NCI-H69 (cell line): ENCODE results near the gene TMEM80.
"Not testable (repeated sequence)": the region's sequence is repeated elsewhere in the genome, so short reads cannot be mapped to it uniquely, and the experiment has no call there.

Experiments
- DNase-seq: peaks from one replicate; lab custom pipeline; 2025; lab: John Stamatoyannopoulos, UW

Gene TMEM80

GRCh38 chr11:695538-696248 is at the start of gene TMEM80:
Gene TMEM80, plus strand, starts transcription at chr11:695816. Its CDS starts 12 bp downstream, at chr11:695828.
- peak; percentile 99 for DNase-seq

GRCh38 chr11:646214-646613 is 49.4 kb upstream of the TMEM80 start:
- DNase-seq, result no peak

DNA sequence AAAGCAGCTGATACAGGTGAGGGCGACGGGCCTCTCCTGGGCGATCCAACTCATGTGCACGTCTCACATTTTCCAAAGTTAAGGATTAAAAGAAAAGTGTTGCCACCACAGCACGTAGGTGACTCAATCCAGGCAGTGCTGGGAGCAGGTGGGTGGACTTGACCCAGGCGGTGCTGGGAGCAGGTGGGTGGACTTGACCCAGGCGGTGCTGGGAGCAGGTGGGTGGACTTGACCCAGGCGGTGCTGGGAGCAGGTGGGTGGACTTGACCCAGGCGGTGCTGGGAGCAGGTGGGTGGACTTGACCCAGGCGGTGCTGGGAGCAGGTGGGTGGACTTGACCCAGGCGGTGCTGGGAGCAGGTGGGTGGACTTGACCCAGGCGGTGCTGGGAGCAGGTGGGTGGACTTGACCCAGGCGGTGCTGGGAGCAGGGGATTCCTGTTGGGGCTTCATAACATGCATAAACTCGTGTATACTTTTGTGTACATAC is 47.9 kb upstream of the TMEM80 start:
- not testable (repeated sequence) for DNase-seq

- DNase-seq, result no peak
Measured at GRCh38 chr11:650482-650881, 45.1 kb upstream of the TMEM80 start.

DNA sequence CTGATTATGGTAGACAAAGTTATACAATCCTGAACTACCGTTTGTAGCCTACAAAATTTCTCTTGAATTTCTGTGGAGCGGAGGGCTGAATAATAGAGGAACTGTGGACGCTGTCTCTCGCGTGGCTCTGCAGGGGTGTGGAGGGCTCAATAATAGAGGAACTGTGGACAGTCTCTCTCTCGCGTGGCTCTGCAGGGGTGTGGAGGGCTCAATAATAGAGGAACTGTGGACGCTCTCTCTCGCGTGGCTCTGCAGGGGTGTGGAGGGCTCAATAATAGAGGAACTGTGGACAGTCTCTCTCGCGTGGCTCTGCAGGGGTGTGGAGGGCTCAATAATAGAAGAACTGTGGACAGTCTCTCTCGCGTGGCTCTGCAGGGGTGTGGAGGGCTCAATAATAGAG is 42.5 kb upstream of the TMEM80 start:
- DNase-seq, result not testable (repeated sequence)

DNA sequence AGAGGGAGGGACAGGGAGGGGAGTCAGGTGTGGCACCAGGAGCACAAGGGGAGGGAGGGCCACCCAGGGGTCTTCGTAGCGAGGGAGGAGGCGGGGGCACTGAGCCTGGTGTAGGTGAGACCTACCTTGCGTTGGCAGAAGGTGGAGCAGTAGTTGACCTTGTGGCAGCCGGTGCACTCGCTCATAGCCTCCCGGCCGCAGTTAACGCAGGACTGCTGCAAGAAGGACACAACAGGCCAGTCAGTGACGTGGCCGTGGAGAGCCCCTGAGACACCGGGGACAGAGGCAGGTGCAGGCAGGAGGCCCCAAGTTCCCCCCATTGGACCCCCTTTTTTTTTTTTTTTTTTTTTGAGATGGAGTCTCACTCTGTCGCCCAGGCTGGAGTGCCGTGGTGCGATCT is 41.8 kb upstream of the TMEM80 start:
- DNase-seq, result no peak

- not testable (repeated sequence) for DNase-seq
Measured at GRCh38 chr11:654444-654843, 41.2 kb upstream of the TMEM80 start.

GRCh38 chr11:655036-655726 is 40.4 kb upstream of the TMEM80 start:
- DNase-seq, result no peak

- no peak for DNase-seq
Measured at GRCh38 chr11:656426-656825, 39.2 kb upstream of the TMEM80 start.

DNA sequence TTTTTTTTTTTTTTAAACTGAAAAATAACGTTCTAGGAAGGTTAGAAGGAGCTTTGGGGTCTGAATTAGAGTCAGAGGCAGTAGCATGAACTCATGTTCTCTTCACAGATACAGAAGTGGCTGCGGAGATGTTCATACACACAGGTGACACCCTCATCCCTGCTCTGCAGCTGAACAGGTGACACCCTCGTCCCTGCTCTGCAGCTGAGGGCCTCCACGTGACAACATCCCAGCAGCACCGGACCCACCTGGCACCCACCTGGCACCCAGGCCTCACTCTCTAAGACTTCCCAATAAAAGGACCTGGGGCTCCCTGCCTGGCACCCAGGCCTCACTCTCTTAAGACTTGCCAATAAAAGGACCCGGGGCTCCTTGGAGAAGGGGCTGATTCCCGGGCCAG is 38.8 kb upstream of the TMEM80 start:
- no peak for DNase-seq

GRCh38 chr11:657691-658126 is 37.9 kb upstream of the TMEM80 start:
- DNase-seq, result no peak

- no peak for DNase-seq
Measured at GRCh38 chr11:659532-660085, 36.0 kb upstream of the TMEM80 start.

- no peak for DNase-seq
Measured at GRCh38 chr11:660281-660680, 35.3 kb upstream of the TMEM80 start.

GRCh38 chr11:660681-661444 is 34.8 kb upstream of the TMEM80 start:
- DNase-seq, result no peak

GRCh38 chr11:662689-663274 is 32.8 kb upstream of the TMEM80 start:
- DNase-seq, result peak; percentile 44

- DNase-seq, result no peak
Measured at GRCh38 chr11:665062-665703, 30.4 kb upstream of the TMEM80 start.

DNA sequence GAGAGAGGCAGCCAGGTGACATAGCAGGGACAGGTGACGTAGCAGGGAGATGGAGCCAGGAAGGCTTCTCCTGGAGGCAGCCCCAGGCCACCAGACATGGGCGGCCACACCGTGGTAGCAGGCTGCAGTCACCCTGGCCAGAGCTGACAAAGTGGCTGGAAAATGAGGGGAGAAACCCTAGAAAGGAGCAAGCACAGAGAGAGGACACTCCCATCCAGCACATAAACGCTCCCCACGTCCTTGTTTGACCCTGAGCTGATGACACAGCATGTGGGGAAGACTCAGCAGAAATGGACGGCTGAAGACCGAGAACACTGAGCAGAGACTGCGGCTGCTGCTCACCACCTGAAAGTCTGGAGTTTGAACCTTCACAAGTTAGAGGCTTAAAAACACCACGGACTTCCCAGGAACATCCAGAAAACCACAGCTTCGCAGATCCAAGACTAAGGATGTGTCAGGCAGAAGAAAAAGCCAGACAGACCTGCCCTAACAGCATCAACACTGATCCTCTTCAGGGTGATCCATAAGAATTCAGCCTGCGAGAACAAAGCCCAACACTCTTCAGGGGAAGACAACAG is 29.8 kb upstream of the TMEM80 start:
- DNase-seq, result no peak

GRCh38 chr11:673866-674265 is 21.8 kb upstream of the TMEM80 start:
- DNase-seq, result no peak

- no peak for DNase-seq
Measured at GRCh38 chr11:674406-674805, 21.2 kb upstream of the TMEM80 start.

GRCh38 chr11:678297-678696 is 17.3 kb upstream of the TMEM80 start:
- DNase-seq, result no peak
